Measurements from ENCODE around the gene ZNF662. TPM values are rescaled to one million over a fixed set of nuclear protein-coding genes. Genes with fewer than 3 reads are reported as not detected.

Gene ZNF662
- total RNA-seq, 1 experiment from 2014 or later: 0.04 TPM

GRCh38 chr3:42923606-42924005, 17.7 kb downstream of the ZNF662 start:
- Histone ChIP-seq H3K4me2 (ENCODE audit: low read length) (no peak overlapping the region), H3F3A (ENCODE audit: low read length, unreplicated experiment) (no peaks in the 10 kb centered on the region), H3K4me1 (ENCODE audit: insufficient read depth, low read length) (no peaks in the 10 kb centered on the region), H3K79me2 (ENCODE audit: low read length) (no peaks in the 10 kb centered on the region), H4K20me1 (ENCODE audit: low read length) (no peaks in the 10 kb centered on the region), H3K27me3 (ENCODE audit: low read length) (no peaks in the 10 kb centered on the region), H3K9ac (ENCODE audit: low read length) (no peak overlapping the region), H3K36me3 (ENCODE audit: low read depth, low read length) (no peaks in the 10 kb centered on the region), H3K9me3 (ENCODE audit: low read length) (no peaks in the 10 kb centered on the region), H3K9me2 (replicated peaks; ENCODE audit: low read length) (no peaks in the 10 kb centered on the region), H3K4me3 (ENCODE audit: low read length) (no peak overlapping the region), H3K27ac (ENCODE audit: low read length) (no peak overlapping the region), H2AFZ (ENCODE audit: low read length) (no peak overlapping the region)
- no TSS peak for BruUV-seq (replicated peaks)
- POLR2A ChIA-PET (ENCODE audit: unreplicated experiment): no interaction called here
- intact Hi-C loops (cut with micrococcal nuclease): no loop called here
- TF ChIP-seq EZH2 (IDR thresholded peaks at IDR 0.05; ENCODE audit: low read length, unreplicated experiment) (no peak), EZH2phosphoT487 (IDR thresholded peaks at IDR 0.05; ENCODE audit: borderline replicate concordance, low read length) (no peak), CTCF (conservative IDR thresholded peaks at IDR 0.05; ENCODE audit: low read depth, low read length) (no peak)
- no peak for ATAC-seq
- no peak for DNase-seq
- CTCF ChIA-PET: no interaction called here

- BruUV-seq (replicated peaks): no TSS peak
- no peaks in the 10 kb centered on the region for H3K27me3 ChIP-seq (ENCODE audit: low read length)
- H3K4me2 ChIP-seq (ENCODE audit: low read length): no peak overlapping the region
- ChIA-PET CTCF (no interaction called here), POLR2A (ENCODE audit: unreplicated experiment) (no interaction called here)
- no peak for ATAC-seq
- no peaks in the 10 kb centered on the region for H3F3A ChIP-seq (ENCODE audit: low read length, unreplicated experiment)
- intact Hi-C loops (cut with micrococcal nuclease): no loop called here
- H3K4me1 ChIP-seq (ENCODE audit: insufficient read depth, low read length): no peaks in the 10 kb centered on the region
- H4K20me1 ChIP-seq (ENCODE audit: low read length): no peaks in the 10 kb centered on the region
- H3K9me3 ChIP-seq (ENCODE audit: low read length): no peaks in the 10 kb centered on the region
- no peaks in the 10 kb centered on the region for H3K9me2 ChIP-seq (replicated peaks; ENCODE audit: low read length)
- TF ChIP-seq EZH2phosphoT487 (IDR thresholded peaks at IDR 0.05; ENCODE audit: borderline replicate concordance, low read length): no peak
- TF ChIP-seq CTCF (conservative IDR thresholded peaks at IDR 0.05; ENCODE audit: low read depth, low read length): no peak
- TF ChIP-seq EZH2 (IDR thresholded peaks at IDR 0.05; ENCODE audit: low read length, unreplicated experiment): no peak
- H3K27ac ChIP-seq (ENCODE audit: low read length): no peak overlapping the region
- no peaks in the 10 kb centered on the region for H3K36me3 ChIP-seq (ENCODE audit: low read depth, low read length)
- no peak overlapping the region for H3K9ac ChIP-seq (ENCODE audit: low read length)
- H3K4me3 ChIP-seq (ENCODE audit: low read length): no peak overlapping the region
- no peak overlapping the region for H2AFZ ChIP-seq (ENCODE audit: low read length)
- no peak for DNase-seq
- no peaks in the 10 kb centered on the region for H3K79me2 ChIP-seq (ENCODE audit: low read length)
These were observed 20.4 kb downstream of the ZNF662 start for GRCh38 chr3:42926310-42926709.

GRCh38 chr3:42934111-42934510, 28.2 kb downstream of the ZNF662 start:
- BruUV-seq (replicated peaks): no TSS peak
- CTCF ChIA-PET: no interaction called here

More at GRCh38 chr3:42934111-42934510, 28.2 kb downstream of the ZNF662 start:
- no peak overlapping the region for H3K4me3 ChIP-seq (ENCODE audit: low read length)
- H3K9me3 ChIP-seq (ENCODE audit: low read length): no peaks in the 10 kb centered on the region
- H3K4me2 ChIP-seq (ENCODE audit: low read length): no peak overlapping the region
- TF ChIP-seq EZH2 (IDR thresholded peaks at IDR 0.05; ENCODE audit: low read length, unreplicated experiment) (no peak), EZH2phosphoT487 (IDR thresholded peaks at IDR 0.05; ENCODE audit: borderline replicate concordance, low read length) (no peak), CTCF (conservative IDR thresholded peaks at IDR 0.05; ENCODE audit: low read depth, low read length) (no peak)
- H3K79me2 ChIP-seq (ENCODE audit: low read length): no peaks in the 10 kb centered on the region
- H3K36me3 ChIP-seq (ENCODE audit: low read depth, low read length): no peaks in the 10 kb centered on the region
- no peaks in the 10 kb centered on the region for H3K27me3 ChIP-seq (ENCODE audit: low read length)
- POLR2A ChIA-PET (ENCODE audit: unreplicated experiment): no interaction called here
- ATAC-seq (no peak), DNase-seq (no peak)
- no peaks in the 10 kb centered on the region for H3F3A ChIP-seq (ENCODE audit: low read length, unreplicated experiment)
- H2AFZ ChIP-seq (ENCODE audit: low read length): no peak overlapping the region
- H3K4me1 ChIP-seq (ENCODE audit: insufficient read depth, low read length): peaks cover 16% of the 10 kb centered on the region
- H4K20me1 ChIP-seq (ENCODE audit: low read length): no peaks in the 10 kb centered on the region
- intact Hi-C loops (cut with micrococcal nuclease): no loop called here
- no peaks in the 10 kb centered on the region for H3K9me2 ChIP-seq (replicated peaks; ENCODE audit: low read length)
- no peak overlapping the region for H3K27ac ChIP-seq (ENCODE audit: low read length)
- H3K9ac ChIP-seq (ENCODE audit: low read length): no peak overlapping the region

Measured in PC-3 (cell line).